ENCODE results near the gene SORCS3. TPM values are rescaled to one million over a fixed set of nuclear protein-coding genes. Genes with fewer than 3 reads are reported as not detected.

SORCS3 gene
- total RNA-seq, 2 experiments from 2014 or later: not detected

DNA sequence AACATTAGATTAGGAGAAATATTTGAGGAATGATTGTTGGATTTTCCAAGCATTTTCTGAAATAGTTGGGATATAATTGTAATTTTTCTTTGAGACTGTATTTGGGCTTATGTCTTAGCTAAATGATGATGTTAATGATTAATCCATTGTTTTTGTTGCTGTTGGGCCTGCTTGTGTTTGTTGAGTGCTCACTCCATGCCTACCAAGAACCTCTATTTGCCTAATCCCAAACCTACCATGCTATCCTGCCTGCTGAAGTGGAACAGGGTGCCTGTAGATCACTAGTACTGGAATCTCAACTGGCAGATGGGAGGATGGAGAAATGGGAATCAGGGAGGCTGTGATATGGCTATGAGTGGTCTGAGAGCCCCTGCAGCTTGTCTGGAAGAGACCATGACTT, 565.5 kb downstream of the SORCS3 start:
- POLR2A ChIA-PET: no interaction called here
- ATAC-seq: no peak
- Mint-ChIP-seq H3K4me3 (no peak overlapping the region), H3K4me1 (ENCODE audit: low read depth) (no peaks in the 10 kb centered on the region), H3K36me3 (ENCODE audit: low read depth) (no peaks in the 10 kb centered on the region), H3K9me3 (ENCODE audit: insufficient read depth) (no peaks in the 10 kb centered on the region), H3K27me3 (ENCODE audit: low read depth) (no peaks in the 10 kb centered on the region), H3K27ac (no peak overlapping the region)
- DNase-seq: no peak
- CTCF ChIA-PET: no interaction called here

DNA sequence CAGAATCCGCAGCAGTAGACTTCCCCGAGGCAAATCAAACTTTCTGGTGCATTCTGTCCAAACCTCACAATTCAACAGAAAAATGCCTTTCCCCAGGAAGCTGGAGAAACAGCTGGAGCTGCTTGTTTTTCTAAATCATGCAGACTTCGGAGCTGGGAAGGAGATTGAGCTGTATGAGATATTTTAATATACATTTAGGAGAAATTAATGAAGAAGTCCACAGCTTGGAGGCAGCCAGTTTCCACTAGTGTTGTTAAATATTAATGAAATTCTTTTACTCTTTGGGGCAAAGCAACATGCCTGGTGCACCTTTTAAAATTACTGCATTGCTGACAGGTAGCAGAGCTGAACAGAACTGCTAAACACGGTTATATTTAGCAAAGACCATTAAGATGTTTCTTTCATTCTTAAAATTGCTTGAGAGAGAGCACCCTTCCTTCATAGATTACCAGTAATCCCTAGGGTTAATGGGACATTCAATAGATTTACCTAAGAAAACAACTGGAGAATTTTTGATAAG, 566.4 kb downstream of the SORCS3 start:
- no peaks in the 10 kb centered on the region for H3K4me1 Mint-ChIP-seq (ENCODE audit: low read depth)
- H3K27me3 Mint-ChIP-seq (ENCODE audit: low read depth): no peaks in the 10 kb centered on the region
- no peaks in the 10 kb centered on the region for H3K36me3 Mint-ChIP-seq (ENCODE audit: low read depth)
- DNase-seq (no peak), ATAC-seq (no peak)
- POLR2A ChIA-PET: no interaction called here
- CTCF ChIA-PET: no interaction called here
- no peak overlapping the region for H3K4me3 Mint-ChIP-seq
- H3K27ac Mint-ChIP-seq: no peak overlapping the region
- H3K9me3 Mint-ChIP-seq (ENCODE audit: insufficient read depth): no peaks in the 10 kb centered on the region

DNA sequence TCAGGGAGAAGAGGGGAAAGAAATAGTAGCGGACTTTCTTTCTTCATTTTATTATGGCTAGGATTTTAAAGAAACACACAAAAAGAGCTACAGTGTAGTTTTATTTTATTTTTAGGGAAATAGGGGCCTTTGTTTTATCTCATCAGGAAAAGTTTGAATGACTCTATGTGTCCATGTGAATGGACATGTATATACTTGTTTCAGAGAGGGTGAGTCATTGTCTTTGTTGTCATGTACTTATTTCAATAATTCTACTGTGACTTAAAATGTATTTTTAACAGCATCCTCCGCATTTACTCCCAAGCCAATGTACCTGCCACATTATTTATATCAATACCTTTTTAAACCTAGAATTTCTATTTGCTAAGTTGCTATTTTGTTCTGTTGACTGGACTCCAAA, 569.5 kb downstream of the SORCS3 start:
- H3K36me3 Mint-ChIP-seq (ENCODE audit: low read depth): no peaks in the 10 kb centered on the region
- no peak for ATAC-seq
- no peak overlapping the region for H3K4me3 Mint-ChIP-seq
- H3K27ac Mint-ChIP-seq: no peak overlapping the region
- H3K27me3 Mint-ChIP-seq (ENCODE audit: low read depth): no peaks in the 10 kb centered on the region
- POLR2A ChIA-PET: no interaction called here
- no peaks in the 10 kb centered on the region for H3K9me3 Mint-ChIP-seq (ENCODE audit: insufficient read depth)
- no peaks in the 10 kb centered on the region for H3K4me1 Mint-ChIP-seq (ENCODE audit: low read depth)
- CTCF ChIA-PET: no interaction called here
- DNase-seq: no peak

DNA sequence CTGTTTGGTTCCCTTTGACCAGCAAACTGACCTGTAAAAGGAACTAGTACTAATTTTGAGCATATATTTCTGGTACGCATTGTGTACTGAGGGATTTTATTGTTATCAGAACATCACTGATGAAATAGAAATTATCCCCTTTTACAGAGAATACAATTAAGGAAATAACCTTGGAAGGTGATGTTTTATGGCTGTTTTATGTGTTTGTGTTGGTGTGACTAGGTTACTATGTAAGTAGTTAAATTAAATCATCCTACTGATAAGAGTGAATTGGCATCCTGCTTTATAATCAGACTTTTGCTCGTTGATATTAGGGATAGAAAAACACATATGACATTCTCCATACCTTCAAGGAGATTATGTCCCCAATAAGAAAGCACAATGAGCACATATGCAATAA, 596.6 kb downstream of the SORCS3 start:
- Mint-ChIP-seq H3K4me3 (no peak overlapping the region), H3K27me3 (ENCODE audit: low read depth) (no peaks in the 10 kb centered on the region), H3K27ac (no peak overlapping the region), H3K9me3 (ENCODE audit: insufficient read depth) (peaks cover 2% of the 10 kb centered on the region), H3K36me3 (ENCODE audit: low read depth) (no peaks in the 10 kb centered on the region), H3K4me1 (ENCODE audit: low read depth) (no peaks in the 10 kb centered on the region)
- ChIA-PET POLR2A (no interaction called here), CTCF (no interaction called here)
- ATAC-seq: no peak
- DNase-seq: no peak

DNA sequence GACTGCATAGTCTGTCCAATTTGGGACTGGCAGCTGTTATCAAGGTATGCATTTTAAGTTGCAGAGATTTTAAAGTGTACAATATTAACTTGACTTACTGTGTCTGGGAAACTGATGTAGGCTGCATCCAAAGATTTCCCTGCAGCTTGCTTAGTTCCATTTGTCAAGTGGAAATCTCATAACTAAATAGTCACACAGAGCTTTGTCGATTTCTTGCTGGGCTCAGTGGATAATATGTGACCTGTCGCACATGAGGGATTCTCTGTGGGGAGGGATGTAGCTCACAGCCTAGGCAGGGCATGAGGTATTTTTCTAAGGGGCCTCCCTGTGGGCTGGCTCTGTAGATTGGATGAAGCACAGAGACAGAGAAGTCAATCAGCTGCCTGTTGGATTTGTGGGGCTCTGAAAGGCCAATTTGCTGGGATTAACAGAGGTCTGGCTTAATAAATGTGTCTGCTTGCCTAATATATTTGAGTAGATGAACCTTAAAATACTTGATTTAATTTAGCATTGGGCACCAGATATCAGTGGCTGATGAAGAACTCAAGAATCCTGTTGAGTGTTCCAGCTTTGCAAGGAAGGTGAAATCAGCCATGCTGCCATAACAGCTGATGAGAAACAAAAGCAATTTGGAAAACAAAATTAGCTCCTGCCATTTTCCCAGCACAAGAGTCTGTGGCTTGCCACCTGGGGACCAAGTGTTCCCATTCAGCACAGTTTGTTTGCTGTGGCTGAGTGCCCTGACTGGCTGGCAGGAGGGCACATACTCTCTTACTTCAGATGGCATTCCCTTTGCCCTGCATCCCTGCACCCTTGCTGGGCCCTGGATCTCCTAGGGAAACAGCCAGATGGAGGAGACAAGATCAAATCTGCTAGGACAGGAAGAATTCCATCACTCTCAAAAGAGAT, 598.5 kb downstream of the SORCS3 start:
- Mint-ChIP-seq H3K4me3 (no peak overlapping the region), H3K9me3 (ENCODE audit: insufficient read depth) (no peaks in the 10 kb centered on the region), H3K27ac (no peak overlapping the region), H3K4me1 (ENCODE audit: low read depth) (no peaks in the 10 kb centered on the region), H3K36me3 (ENCODE audit: low read depth) (no peaks in the 10 kb centered on the region), H3K27me3 (ENCODE audit: low read depth) (no peaks in the 10 kb centered on the region)
- no peak for DNase-seq
- POLR2A ChIA-PET: no interaction called here
- CTCF ChIA-PET: no interaction called here
- no peak for ATAC-seq

DNA sequence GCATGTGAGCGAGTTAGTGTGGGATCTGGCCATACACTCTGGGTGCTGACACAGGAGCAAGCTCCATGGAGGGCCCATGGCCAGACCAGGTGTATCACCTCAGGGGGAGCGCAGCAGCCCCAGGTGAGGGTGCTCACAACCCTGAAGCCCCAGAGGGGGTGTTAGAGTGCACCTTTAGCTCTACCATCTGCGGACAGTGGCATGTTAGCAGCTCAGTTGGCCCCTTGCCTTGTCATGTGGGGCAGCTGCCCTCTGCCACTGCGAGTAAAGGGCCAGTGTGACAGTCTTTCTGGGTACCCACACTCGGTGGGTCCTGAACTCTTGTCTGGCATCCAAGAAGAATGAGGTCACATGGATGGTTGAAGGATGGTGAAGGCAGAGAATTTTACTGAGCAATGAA, 600.2 kb downstream of the SORCS3 start:
- H3K4me1 Mint-ChIP-seq (ENCODE audit: low read depth): no peaks in the 10 kb centered on the region
- POLR2A ChIA-PET: no interaction called here
- H3K36me3 Mint-ChIP-seq (ENCODE audit: low read depth): no peaks in the 10 kb centered on the region
- H3K4me3 Mint-ChIP-seq: no peak overlapping the region
- H3K27me3 Mint-ChIP-seq (ENCODE audit: low read depth): no peaks in the 10 kb centered on the region
- no peak for DNase-seq
- CTCF ChIA-PET: no interaction called here
- no peaks in the 10 kb centered on the region for H3K9me3 Mint-ChIP-seq (ENCODE audit: insufficient read depth)
- no peak overlapping the region for H3K27ac Mint-ChIP-seq
- ATAC-seq: no peak

DNA sequence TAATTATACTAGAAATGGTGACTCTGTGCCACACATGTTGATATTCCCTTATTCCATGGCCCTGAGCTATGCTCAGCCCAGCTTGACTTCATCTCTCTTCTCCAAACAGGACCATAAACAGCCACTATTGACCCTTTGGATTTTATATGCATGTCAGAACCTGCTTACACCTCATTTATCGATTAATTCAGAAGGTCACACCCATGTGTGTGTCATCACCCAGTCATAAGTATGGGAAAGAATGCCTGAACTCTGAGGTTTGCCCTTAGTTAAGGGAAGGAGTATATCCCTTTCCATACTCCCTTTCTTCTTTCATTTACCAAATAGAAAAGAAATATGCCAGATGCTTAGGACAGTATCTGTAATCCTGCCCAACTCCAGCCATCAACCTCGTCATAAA, 602.3 kb downstream of the SORCS3 start:
- ChIA-PET CTCF (no interaction called here), POLR2A (no interaction called here)
- H3K4me1 Mint-ChIP-seq (ENCODE audit: low read depth): no peaks in the 10 kb centered on the region
- no peak overlapping the region for H3K27ac Mint-ChIP-seq
- no peaks in the 10 kb centered on the region for H3K9me3 Mint-ChIP-seq (ENCODE audit: insufficient read depth)
- no peaks in the 10 kb centered on the region for H3K27me3 Mint-ChIP-seq (ENCODE audit: low read depth)
- DNase-seq (no peak), ATAC-seq (no peak)
- no peak overlapping the region for H3K4me3 Mint-ChIP-seq
- H3K36me3 Mint-ChIP-seq (ENCODE audit: low read depth): no peaks in the 10 kb centered on the region

DNA sequence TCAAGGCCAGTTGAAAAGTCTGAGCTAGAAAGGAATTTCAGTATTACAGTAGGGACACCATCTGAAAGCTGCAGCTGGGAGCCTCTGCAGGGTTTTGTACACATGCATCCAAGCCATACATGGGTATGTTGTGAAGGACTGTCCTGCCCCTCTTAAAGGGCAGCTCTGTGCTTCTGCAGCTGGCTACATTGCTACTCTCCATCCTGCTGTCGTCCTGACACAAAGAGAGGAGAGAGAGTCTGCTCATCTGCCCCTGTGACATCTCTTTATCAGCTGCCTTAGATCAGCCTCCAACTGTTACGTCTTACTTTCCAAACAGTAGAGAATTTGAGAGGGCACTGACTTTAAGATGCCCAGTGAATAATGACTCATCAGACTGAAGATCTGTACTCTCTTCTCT, 602.7 kb downstream of the SORCS3 start:
- H3K27ac Mint-ChIP-seq: no peak overlapping the region
- no peak overlapping the region for H3K4me3 Mint-ChIP-seq
- POLR2A ChIA-PET: no interaction called here
- no peaks in the 10 kb centered on the region for H3K9me3 Mint-ChIP-seq (ENCODE audit: insufficient read depth)
- DNase-seq (no peak), ATAC-seq (no peak)
- no peaks in the 10 kb centered on the region for H3K4me1 Mint-ChIP-seq (ENCODE audit: low read depth)
- no peaks in the 10 kb centered on the region for H3K27me3 Mint-ChIP-seq (ENCODE audit: low read depth)
- CTCF ChIA-PET: no interaction called here
- H3K36me3 Mint-ChIP-seq (ENCODE audit: low read depth): no peaks in the 10 kb centered on the region

DNA sequence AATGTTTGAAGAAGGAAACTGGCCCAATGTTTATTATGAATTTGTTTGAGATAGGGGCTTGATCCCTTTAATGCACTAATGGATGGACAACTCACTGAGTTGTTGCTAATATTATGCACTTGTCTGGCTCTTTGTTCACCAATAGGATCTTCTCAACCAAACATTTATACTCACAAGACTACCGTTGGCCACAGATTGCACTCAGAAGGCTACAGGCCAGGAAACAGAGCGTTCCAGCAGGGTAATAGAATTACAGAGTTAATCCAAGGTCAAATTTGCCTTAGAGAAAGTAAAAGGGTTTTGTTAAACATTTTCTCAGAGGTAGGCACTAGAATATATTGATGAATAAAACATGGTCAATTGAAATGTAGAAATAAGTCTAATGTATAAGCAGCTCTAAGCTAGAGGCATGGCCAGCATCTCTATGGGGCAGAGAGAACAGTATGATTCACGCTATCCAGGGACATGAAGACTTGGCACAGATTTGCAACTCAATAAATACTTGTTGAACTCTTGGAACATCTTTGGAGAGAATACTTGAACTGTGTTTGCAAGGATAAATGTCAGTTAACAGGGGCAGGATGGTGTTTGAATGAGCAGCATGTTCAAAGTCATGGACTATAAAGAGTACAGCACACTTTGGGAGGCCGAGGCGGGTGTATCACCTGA, 606.9 kb downstream of the SORCS3 start:
- Mint-ChIP-seq H3K36me3 (ENCODE audit: low read depth) (no peaks in the 10 kb centered on the region), H3K27me3 (ENCODE audit: low read depth) (no peaks in the 10 kb centered on the region), H3K9me3 (ENCODE audit: insufficient read depth) (no peaks in the 10 kb centered on the region), H3K4me1 (ENCODE audit: low read depth) (no peaks in the 10 kb centered on the region), H3K4me3 (no peak overlapping the region), H3K27ac (no peak overlapping the region)
- DNase-seq (no peak), ATAC-seq (no peak)
- ChIA-PET CTCF (no interaction called here), POLR2A (no interaction called here)

DNA sequence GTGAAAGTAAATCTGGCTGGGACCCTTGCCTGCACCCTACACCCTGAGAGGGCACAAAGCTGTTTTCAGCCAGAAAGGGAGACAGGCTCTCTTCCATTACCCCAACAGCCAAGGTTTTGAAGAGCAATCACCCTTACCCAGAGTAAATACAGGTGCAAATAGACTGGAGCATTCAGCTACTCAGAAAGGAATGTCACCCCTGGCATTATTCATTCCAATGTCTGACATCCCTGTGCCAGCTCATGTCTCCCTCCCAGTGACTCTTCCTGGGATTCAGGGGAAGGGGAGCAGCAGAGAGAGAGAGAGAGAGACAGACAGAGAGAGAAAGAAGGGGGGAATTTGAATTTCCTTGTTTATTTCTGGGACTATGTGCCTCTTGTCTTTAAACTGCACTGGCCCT, 611.8 kb downstream of the SORCS3 start:
- H3K36me3 Mint-ChIP-seq (ENCODE audit: low read depth): no peaks in the 10 kb centered on the region
- no peaks in the 10 kb centered on the region for H3K27me3 Mint-ChIP-seq (ENCODE audit: low read depth)
- no peak for DNase-seq
- ChIA-PET POLR2A (no interaction called here), CTCF (interaction anchor here (1.5 kb wide), 1 partner anchor 9 kb away, joined by 5 read pairs; no protein-coding TSS in a partner anchor)
- H3K4me3 Mint-ChIP-seq: no peak overlapping the region
- H3K27ac Mint-ChIP-seq: no peak overlapping the region
- ATAC-seq: no peak
- H3K9me3 Mint-ChIP-seq (ENCODE audit: insufficient read depth): no peaks in the 10 kb centered on the region
- no peaks in the 10 kb centered on the region for H3K4me1 Mint-ChIP-seq (ENCODE audit: low read depth)

DNA sequence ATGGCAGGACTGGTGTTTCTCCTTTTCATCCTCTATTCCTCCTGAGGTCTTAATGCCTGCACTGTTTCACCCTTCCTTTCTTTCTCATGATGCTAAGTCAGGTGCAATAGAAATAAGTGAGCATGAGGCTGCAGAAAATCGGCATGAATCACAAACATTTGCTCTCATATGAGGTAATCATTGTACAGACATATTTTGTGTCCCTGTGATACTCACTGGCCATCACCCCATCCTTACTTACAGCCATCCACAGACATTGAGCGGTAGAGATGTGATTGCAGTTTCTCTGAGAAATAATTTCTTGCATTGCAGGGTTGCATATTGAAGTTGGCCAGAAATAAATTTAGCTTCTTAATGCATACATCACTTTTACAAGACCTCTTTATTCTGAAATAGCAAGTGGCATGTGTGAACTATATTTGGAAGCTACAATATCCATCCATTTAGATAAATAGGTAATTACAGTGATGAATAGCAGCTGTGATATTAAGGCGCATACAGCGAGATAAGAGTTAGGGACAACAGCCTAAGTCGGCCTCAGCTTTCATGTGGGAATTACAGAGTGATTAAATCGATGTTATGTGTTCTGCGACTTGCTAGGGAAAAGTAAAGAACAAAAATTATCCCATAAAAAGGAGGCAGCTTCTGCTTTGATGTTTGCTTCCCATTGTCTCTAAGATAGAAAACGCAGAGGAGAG, 612.6 kb downstream of the SORCS3 start:
- H3K27me3 Mint-ChIP-seq (ENCODE audit: low read depth): no peaks in the 10 kb centered on the region
- POLR2A ChIA-PET: no interaction called here
- no peaks in the 10 kb centered on the region for H3K36me3 Mint-ChIP-seq (ENCODE audit: low read depth)
- no peak for ATAC-seq
- CTCF ChIA-PET: interaction anchor here (1.5 kb wide), 1 partner anchor 8 kb away, joined by 5 read pairs; no protein-coding TSS in a partner anchor
- DNase-seq: no peak
- no peaks in the 10 kb centered on the region for H3K9me3 Mint-ChIP-seq (ENCODE audit: insufficient read depth)
- no peaks in the 10 kb centered on the region for H3K4me1 Mint-ChIP-seq (ENCODE audit: low read depth)
- H3K27ac Mint-ChIP-seq: no peak overlapping the region
- H3K4me3 Mint-ChIP-seq: no peak overlapping the region

DNA sequence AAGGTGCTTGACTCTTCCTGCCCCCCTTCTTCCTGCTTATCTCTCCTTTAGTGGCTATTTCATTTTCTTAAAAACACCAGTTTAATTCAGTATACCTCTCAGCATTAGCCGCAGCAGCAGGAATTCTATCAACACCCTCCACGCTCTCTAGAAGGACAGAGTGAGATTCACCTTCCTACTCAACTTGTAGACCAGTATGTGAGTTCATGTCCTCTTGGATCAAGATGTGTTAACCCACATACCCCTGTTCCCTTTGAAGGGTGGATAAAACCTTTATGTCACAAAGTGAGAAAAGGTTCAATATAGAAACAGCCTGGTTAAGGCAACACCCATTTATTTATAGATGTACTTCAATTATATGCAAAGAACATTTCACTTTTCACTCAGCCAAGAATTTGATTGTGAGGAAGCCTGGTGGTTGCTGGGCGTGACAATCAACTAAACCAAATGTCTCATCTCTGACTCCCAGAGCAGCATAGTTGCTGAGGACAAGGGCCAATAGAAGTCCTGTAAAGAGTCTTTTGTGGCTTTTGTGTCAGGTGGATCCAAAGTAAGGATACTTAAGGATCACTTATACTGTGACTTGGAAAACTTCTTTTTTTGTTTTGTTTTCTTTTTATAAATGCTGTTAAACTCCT, 617.1 kb downstream of the SORCS3 start:
- POLR2A ChIA-PET: no interaction called here
- Mint-ChIP-seq H3K36me3 (ENCODE audit: low read depth) (no peaks in the 10 kb centered on the region), H3K27ac (no peak overlapping the region), H3K27me3 (ENCODE audit: low read depth) (no peaks in the 10 kb centered on the region), H3K9me3 (ENCODE audit: insufficient read depth) (no peaks in the 10 kb centered on the region), H3K4me1 (ENCODE audit: low read depth) (no peaks in the 10 kb centered on the region), H3K4me3 (no peak overlapping the region)
- ATAC-seq (no peak), DNase-seq (no peak)
- CTCF ChIA-PET: no interaction called here

Measured in activated CD8-positive, alpha-beta T cell treated with anti-CD3 and anti-CD28 coated beads, Interleukin-2, amount 10 ng/mL, durations not matched to agents 7 days and 5 days (primary cell).